Cardiac fibroblast (primary cell): ENCODE data around the gene CHMP1B.
"Not testable (repeated sequence)": the region's sequence is repeated elsewhere in the genome, so short reads cannot be mapped to it uniquely, and the experiment has no call there.

ENCODE experiments used
- DNase-seq, 2 donors: peaks; one replicate each; pipeline versions ENCODE4 v3.0.0 to v3.0.0-alpha.2; 2010; ENCODE audit warnings: low read depth in 2 of 2
- H3K4me3 ChIP-seq, 2 donors: replicated peaks in 1 of 2; 1 replicate in 1 of 2; 2 replicates in 1 of 2; pipeline ENCODE4 v1.5.1; 2011; ENCODE audit warnings: low read depth in 2 of 2, low read length in 2 of 2, mild to moderate bottlenecking in 2 of 2, moderate library complexity in 1 of 2
- CTCF ChIP-seq: IDR thresholded peaks from one replicate; pipeline ENCODE4 v1.5.1; 2011; ENCODE audit warnings: low read depth, mild to moderate bottlenecking, low read length, inconsistent platforms

The CHMP1B gene

GRCh38 chr18:11849279-11849678, 1.9 kb upstream of the CHMP1B start:
- H3K4me3 ChIP-seq = no peak overlapping the region
- DNase-seq = no peak
- TF ChIP-seq CTCF = no peak

- TF ChIP-seq CTCF = no peak
- peak; percentile 94 for DNase-seq
- peak overlapping the region; percentile 98 for H3K4me3 ChIP-seq
Measured at GRCh38 chr18:11849841-11850634, 1.2 kb upstream of the CHMP1B start.

- TF ChIP-seq CTCF = no peak
- H3K4me3 ChIP-seq = peak overlapping the region; percentile 98
- peak; percentile 85 to 87 for DNase-seq
Measured at GRCh38 chr18:11850821-11851145, 430 bp upstream of the CHMP1B start.

- TF ChIP-seq CTCF = no peak
- peak overlapping the region; percentile 98 for H3K4me3 ChIP-seq
- DNase-seq = peak in 1 of 2 donors; percentile 48
Measured at GRCh38 chr18:11851806-11852337, 659 bp downstream of the CHMP1B start.

GRCh38 chr18:11854554-11854953, 3.3 kb downstream of the CHMP1B start:
- DNase-seq, H3K4me3 ChIP-seq: not testable (repeated sequence)

GRCh38 chr18:11857177-11857887, 6.1 kb downstream of the CHMP1B start:
- H3K4me3 ChIP-seq = no peak overlapping the region
- DNase-seq = peak; percentile 99 to 100
- no peak for TF ChIP-seq CTCF

- no peak for DNase-seq
- no peak for TF ChIP-seq CTCF
Measured at GRCh38 chr18:11859282-11859830, 8.1 kb downstream of the CHMP1B start.

More at GRCh38 chr18:11859282-11859830, 8.1 kb downstream of the CHMP1B start:
- H3K4me3 ChIP-seq = no peak overlapping the region
